Keratinocyte (primary cell): ENCODE results near the gene DLG1. TPM values are rescaled to one million over a fixed set of nuclear protein-coding genes. Genes with fewer than 3 reads are reported as not detected.
"Not testable (repeated sequence)": the region's sequence is repeated elsewhere in the genome, so short reads cannot be mapped to it uniquely, and the experiment has no call there.

Experiments
- DNase-seq: peaks from one replicate; pipeline ENCODE4 v3.0.0-alpha.2; 2011; ENCODE audit warnings: low read depth, missing footprints, low spot score
- FAIRE-seq: peaks from 2 replicates; lab custom pipeline; 2011; peaks lifted over from hg19 to GRCh38; lab: Jason Lieb, UNC
- H2AFZ ChIP-seq: 2 replicates; pipeline ENCODE4 v1.6.0; 2012; ENCODE audit warnings: low read length, control low read depth, inconsistent platforms; ENCODE audit not compliant: control insufficient read depth
- H3K27ac ChIP-seq: 2 replicates; pipeline ENCODE4 v1.5.1; 2011; ENCODE audit warnings: low read length; ENCODE audit not compliant: control insufficient read depth, insufficient read depth
- H3K27me3 ChIP-seq: 3 replicates; pipeline ENCODE4 v1.6.0; 2011; ENCODE audit warnings: low read length; ENCODE audit not compliant: control insufficient read depth, insufficient read depth; ENCODE audit errors: extremely low read depth
- H3K36me3 ChIP-seq, 2 experiments: 2 replicates in 1 of 2; 3 replicates in 1 of 2; pipeline ENCODE4 v1.5.1; 2011; ENCODE audit warnings: low read length in 2 of 2, mild to moderate bottlenecking in 1 of 2; ENCODE audit not compliant: control insufficient read depth in 2 of 2, insufficient read depth in 2 of 2; ENCODE audit errors: extremely low read depth in 1 of 2
- H3K4me1 ChIP-seq: 3 replicates; pipeline ENCODE4 v1.5.1; 2011; ENCODE audit warnings: low read length; ENCODE audit not compliant: control insufficient read depth, insufficient read depth; ENCODE audit errors: extremely low read depth
- H3K4me2 ChIP-seq: 3 replicates; pipeline ENCODE4 v1.6.0; 2011; ENCODE audit warnings: low read depth, low read length; ENCODE audit not compliant: control insufficient read depth, insufficient read depth; ENCODE audit errors: extremely low read depth
- H3K4me3 ChIP-seq, 3 experiments: fragments of 200-600 bp in 1 of 3; sonication (generic) in 1 of 3; 2 replicates in 2 of 3; 3 replicates in 1 of 3; pipeline ENCODE4 v1.5.1; 2011 to 2016; ENCODE audit warnings: low read length in 3 of 3, mild to moderate bottlenecking in 3 of 3, control low read depth in 2 of 3, inconsistent platforms in 1 of 3, low read depth in 1 of 3, mixed read lengths in 1 of 3, mixed run types in 1 of 3, moderate library complexity in 1 of 3; ENCODE audit not compliant: control insufficient read depth in 2 of 3, insufficient read depth in 2 of 3; ENCODE audit errors: extremely low read depth in 1 of 3
- H3K79me2 ChIP-seq: 2 replicates; pipeline ENCODE4 v1.6.0; 2012; ENCODE audit warnings: low read length; ENCODE audit not compliant: control insufficient read depth, insufficient read depth
- H3K9ac ChIP-seq: 3 replicates; pipeline ENCODE4 v1.6.0; 2011; ENCODE audit warnings: low read length; ENCODE audit not compliant: control insufficient read depth, insufficient read depth; ENCODE audit errors: extremely low read depth
- H3K9me1 ChIP-seq: 3 replicates; pipeline ENCODE4 v1.6.0; 2011; ENCODE audit warnings: low read length; ENCODE audit not compliant: control insufficient read depth, insufficient read depth; ENCODE audit errors: extremely low read depth
- H3K9me3 ChIP-seq: 2 replicates; pipeline ENCODE4 v1.5.1; 2012; ENCODE audit warnings: low read depth, low read length; ENCODE audit not compliant: control insufficient read depth
- H4K20me1 ChIP-seq: 3 replicates; pipeline ENCODE4 v1.6.0; 2011; ENCODE audit warnings: low read length; ENCODE audit not compliant: control insufficient read depth, insufficient read depth; ENCODE audit errors: extremely low read depth
- CTCF ChIP-seq, 3 experiments: IDR thresholded peaks in 1 of 3; conservative IDR thresholded peaks in 1 of 3; optimal IDR thresholded peaks in 1 of 3; 2 replicates in 2 of 3; 3 replicates in 1 of 3; pipeline versions ENCODE3 to v1.5.1; 2011; ENCODE audit warnings: low read length in 3 of 3, mild to moderate bottlenecking in 3 of 3, moderate library complexity in 2 of 3, control low read depth in 1 of 3, inconsistent platforms in 1 of 3; ENCODE audit not compliant: insufficient read depth in 2 of 3; ENCODE audit errors: extremely low read depth in 1 of 3
- EZH2 ChIP-seq: IDR thresholded peaks from one replicate; pipeline ENCODE4 v1.6.1; 2012; ENCODE audit warnings: inconsistent platforms, mild to moderate bottlenecking, low read length, moderate library complexity
- dilution Hi-C: fragments of 300-500 bp; cut with MboI; formaldehyde crosslinking; loops from one replicate; pipeline ENCODE4 v1.7.0; 2020; ENCODE audit warnings: low sequenced_read_pairs; ENCODE audit not compliant: extremely low pct_ligation_motif_present
- polyA plus RNA-seq, 5 experiments: library from polyadenylated mRNA; depleted of rRNA in 3 of 5; stranded (reverse) in 3 of 5; stranded (forward) in 1 of 5; unstranded in 1 of 5; fragments of >200 nt; gene quantifications; 1 replicate in 1 of 5; 2 replicates in 3 of 5; 3 replicates in 1 of 5; pipeline versions ENCODE4 v1.2.1 to v1.2.3, GENCODE V29; 2011 to 2012; ENCODE audit warnings: missing spikeins in 2 of 5, low read depth in 1 of 5, low replicate concordance in 1 of 5

Gene DLG1
- polyA plus RNA-seq, 1 donor (not counting 4 experiments of a cell fraction or from before 2014, with no cell fraction given) = 139 TPM

- H4K20me1 ChIP-seq = peaks cover 11% of the 10 kb centered on the region
- peak; percentile 85 for FAIRE-seq
- peaks cover 0 to 7% of the 10 kb centered on the region in 2 experiments for H3K36me3 ChIP-seq
- peak overlapping the region in 2 of 3 experiments; percentile 11 to 15 for H3K4me3 ChIP-seq
- no peaks in the 10 kb centered on the region for H3K9me3 ChIP-seq
- no peak overlapping the region for H2AFZ ChIP-seq
- no peak for DNase-seq
- no peak for TF ChIP-seq CTCF (optimal IDR thresholded peaks at IDR 0.05 in 1 of 3, IDR thresholded peaks at IDR 0.05 in 1 of 3, conservative IDR thresholded peaks at IDR 0.05 in 1 of 3; ENCODE audit: extremely low read depth in 1 of 3, insufficient read depth in 2 of 3, low read length in 3 of 3)
- no peak for TF ChIP-seq EZH2
- dilution Hi-C loops = no loop called here
- peaks cover 99% of the 10 kb centered on the region for H3K79me2 ChIP-seq
- peak overlapping the region; percentile 65 for H3K27ac ChIP-seq
- H3K9me1 ChIP-seq = no peaks in the 10 kb centered on the region
- H3K4me1 ChIP-seq = peaks cover 17% of the 10 kb centered on the region
- H3K27me3 ChIP-seq = no peaks in the 10 kb centered on the region
- peak overlapping the region; percentile 76 for H3K4me2 ChIP-seq
- peak overlapping the region; percentile 46 for H3K9ac ChIP-seq
Observed at GRCh38 chr3:197216169-197216860, 82.1 kb downstream of the DLG1 start.

- DNase-seq (no peak), FAIRE-seq (peak; percentile 75)
- TF ChIP-seq CTCF (optimal IDR thresholded peaks at IDR 0.05 in 1 of 3, IDR thresholded peaks at IDR 0.05 in 1 of 3, conservative IDR thresholded peaks at IDR 0.05 in 1 of 3; ENCODE audit: extremely low read depth in 1 of 3, insufficient read depth in 2 of 3, low read length in 3 of 3) (no peak), EZH2 (no peak)
- Histone ChIP-seq H3K9ac (no peak overlapping the region), H3K9me3 (no peaks in the 10 kb centered on the region), H3K4me2 (no peak overlapping the region), H2AFZ (no peak overlapping the region), H3K9me1 (no peaks in the 10 kb centered on the region), H4K20me1 (peaks cover 6% of the 10 kb centered on the region), H3K27ac (no peak overlapping the region), H3K79me2 (peaks cover 99% of the 10 kb centered on the region), H3K4me1 (peaks cover 14% of the 10 kb centered on the region), H3K4me3 (no peak overlapping the region), H3K27me3 (no peaks in the 10 kb centered on the region), H3K36me3 (peaks cover 0 to 2% of the 10 kb centered on the region in 2 experiments)
- dilution Hi-C loops = no loop called here
Observed at GRCh38 chr3:197212290-197212689, 86.1 kb downstream of the DLG1 start.

- FAIRE-seq, dilution Hi-C loops: not testable (repeated sequence)
Observed at GRCh38 chr3:197211698-197212097, 86.7 kb downstream of the DLG1 start.

More at GRCh38 chr3:197211698-197212097, 86.7 kb downstream of the DLG1 start:
- not testable (repeated sequence) for H2AFZ ChIP-seq, DNase-seq, H3K36me3 ChIP-seq, H3K27me3 ChIP-seq, H3K9ac ChIP-seq, H3K4me1 ChIP-seq, H3K27ac ChIP-seq, H3K4me2 ChIP-seq, H4K20me1 ChIP-seq, H3K9me3 ChIP-seq, H3K9me1 ChIP-seq, H3K4me3 ChIP-seq
- peaks cover 99% of the 10 kb centered on the region for H3K79me2 ChIP-seq
